ENCODE data around the gene SPOP.

Gene SPOP

DNA sequence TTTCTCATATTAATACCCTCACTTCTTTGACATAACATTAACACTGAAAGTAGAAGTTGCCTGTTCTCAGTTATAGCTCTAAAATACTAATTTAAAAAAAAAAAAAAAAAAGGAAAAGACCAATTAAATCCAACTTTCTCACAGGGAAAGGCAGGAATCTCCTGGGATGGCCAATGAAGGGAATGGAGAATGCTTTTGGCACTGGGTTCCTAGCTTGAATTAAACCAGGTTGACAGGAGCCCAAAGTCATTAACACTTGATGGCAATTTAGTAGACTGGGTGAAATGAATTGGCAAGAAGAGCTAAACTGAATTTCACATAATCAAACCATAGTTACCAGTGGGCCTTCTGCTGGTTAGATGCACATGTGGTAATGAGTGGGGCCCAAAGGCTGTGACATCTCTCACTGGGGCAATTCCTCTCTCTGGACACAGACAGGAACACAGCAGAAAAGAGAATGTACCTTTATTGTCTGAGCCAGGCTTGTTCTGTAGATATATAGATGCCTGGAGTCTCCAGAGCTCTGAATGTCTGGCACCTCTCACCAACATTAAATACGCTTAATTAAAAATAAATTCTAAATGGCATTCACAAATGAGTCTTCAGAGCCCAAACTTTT is 64.6 kb downstream of the SPOP start:
- DNase-seq = no peak

DNA sequence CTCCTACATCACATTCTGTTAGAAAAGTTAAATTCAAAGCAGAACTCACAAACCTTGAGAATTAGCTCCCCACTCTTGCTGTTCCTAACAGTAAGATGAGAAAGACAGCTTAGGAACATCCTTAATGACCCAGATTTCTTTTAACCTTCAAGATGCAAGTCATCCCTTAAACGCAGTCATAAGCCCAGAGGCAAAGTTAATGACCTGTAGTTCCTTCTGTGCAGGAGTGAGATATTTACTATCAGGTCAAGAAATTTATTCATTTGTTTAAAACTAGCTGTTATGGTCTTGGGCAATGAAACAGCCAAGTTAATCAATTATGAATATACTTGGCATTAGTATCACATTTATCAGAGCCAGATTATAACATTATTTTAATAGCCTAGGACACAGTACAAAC is 65.2 kb downstream of the SPOP start:
- no peak for DNase-seq

DNA sequence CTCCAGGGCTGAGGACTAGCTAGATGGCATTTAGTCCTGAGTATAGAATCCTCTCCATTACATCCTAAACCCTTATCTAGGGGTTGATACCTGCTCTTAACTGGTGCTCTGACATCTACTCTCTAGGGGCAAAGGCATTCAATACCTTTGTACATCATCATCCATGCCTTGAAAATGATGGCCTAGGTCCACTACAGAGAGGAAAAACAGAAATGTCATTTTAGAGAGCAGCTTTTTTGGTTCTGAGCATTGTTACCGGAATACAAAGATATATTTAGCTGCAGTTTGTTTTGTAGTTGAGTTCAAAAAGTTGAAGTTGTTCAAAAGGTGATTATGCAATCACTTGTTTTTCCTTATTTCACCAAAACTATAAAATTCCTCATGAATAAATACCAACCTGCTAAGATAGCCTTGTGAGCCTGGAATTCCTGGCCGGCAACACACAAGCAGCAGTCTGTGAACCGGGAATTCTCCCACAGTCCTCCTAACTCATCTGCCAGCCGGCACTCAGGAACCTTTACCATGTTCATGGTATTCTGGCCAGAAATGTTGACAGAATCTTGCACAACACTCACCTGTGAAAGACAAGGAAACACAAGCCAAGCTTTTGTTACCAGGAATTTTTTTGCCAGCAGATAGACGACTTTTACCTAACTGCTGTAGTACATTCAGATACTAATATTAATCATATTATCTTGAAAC is 66.9 kb downstream of the SPOP start:
- no peak for DNase-seq

DNA sequence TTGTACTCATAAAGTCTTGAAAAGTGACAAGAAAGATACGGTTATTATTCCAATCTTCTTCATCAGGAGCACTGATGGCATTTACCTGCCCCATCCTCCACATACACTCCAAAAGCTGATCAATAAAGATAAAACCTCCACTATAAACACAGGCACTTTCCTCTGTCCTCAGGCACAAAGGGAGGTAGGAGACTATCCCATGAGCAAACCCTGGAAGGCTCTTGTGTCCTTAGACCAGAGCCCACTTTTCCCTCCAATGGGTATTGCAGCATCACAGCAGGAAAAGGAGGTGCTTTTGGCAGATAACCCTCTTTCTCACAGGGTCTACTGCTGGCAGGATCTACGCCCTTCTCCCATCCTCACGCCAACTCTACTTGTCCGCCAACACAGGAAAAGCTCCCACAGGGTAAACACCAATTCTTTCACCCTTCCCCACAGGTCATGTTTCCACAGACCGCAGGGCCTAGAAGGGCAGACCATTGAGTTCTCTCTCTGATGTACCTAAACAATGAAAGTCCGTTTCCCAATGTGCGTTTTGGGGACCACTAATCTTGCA is 73.5 kb downstream of the SPOP start:
- no peak for DNase-seq

DNA sequence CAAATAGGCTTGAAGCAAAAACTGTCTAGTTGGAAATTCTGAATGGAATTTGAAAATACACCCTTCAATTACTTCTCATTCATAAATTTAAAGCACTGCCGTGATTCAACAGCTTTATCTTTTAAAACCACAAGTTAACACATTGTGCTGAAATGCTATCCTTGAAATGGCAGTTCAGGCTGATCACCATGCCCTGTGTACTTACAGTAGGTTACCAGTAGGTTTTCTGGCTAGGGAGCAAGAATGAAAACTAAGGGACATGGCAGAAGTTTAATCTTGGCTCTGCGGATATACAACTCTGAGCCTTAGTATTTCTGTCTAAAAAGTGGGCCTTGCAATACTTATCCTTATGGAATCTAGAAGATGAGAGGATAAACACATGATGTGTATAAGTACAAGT is 74.2 kb downstream of the SPOP start:
- no peak for DNase-seq

DNA sequence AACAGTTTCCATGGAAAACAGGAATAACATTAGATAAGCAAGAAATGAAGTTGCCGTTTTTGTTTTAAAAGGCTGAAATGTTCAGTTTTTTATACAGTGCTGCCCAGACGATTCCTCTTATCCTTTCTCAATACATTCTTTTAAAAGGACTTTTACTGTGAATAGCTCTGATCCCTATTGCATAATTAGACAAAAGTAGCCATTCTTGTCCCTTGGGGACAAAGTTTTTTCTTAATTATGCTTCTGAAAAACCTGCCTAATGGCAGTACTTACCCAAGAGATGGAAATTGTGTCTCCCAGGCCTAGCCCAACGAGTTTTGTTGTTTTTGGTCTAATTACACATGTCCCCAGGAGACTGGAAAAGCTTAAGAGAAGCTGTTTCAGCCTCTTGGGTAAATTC is 74.7 kb downstream of the SPOP start:
- DNase-seq = no peak

DNA sequence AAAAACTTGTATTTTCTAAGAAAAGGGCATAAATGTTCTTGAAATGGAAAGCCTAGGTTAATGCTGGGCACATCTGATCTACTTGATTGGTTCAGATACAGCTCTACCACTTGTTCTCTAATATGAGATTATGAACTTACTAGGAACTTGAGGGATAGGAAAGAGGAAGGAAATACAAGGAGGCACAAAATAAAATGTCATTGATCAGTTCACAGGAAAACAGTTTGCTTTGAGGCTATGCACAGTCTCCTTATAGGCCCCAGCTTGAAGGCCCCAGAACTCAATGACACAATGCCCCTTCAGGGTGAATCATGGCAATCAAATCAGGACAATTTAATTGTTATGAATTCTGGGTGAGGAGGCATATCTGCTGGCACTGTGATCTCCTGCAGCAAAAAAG is 75.1 kb downstream of the SPOP start:
- no peak for DNase-seq

DNA sequence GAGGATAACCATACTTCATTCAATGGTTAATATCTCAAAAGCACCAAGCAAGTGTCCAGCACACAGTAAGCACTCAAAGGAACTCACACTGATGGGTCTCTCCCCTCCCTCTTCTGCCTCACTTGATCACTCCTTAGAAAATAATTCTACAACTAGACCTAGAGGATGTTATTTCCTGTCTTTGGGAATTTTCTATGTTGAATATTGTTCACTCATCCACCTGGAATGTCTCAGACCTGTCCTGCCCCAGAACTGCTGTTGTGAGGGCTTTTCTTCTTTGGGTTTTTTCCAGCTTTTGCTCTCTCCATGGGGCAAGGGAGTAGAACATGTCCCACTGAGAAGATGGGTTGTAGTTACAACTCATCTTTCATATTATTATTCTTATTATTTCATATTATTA is 76.9 kb downstream of the SPOP start:
- DNase-seq = no peak

DNA sequence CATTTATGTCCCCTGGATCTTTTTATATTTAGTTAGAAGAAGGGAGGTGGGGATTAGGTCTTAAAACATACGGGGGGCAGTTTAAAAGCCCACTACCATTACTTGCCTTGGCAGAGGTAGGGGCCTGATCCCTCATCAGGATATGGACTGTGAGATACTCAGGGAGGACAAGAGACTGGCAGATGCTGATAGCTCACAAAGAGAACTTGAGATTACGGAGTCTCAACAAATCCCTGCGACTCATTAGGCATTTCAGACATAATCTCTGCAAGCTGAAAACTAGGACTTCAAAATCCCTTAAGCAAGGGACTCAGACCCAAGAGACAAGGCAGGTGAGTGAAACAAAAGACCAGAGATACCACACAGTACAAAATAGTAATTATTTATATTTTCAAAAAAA is 79.0 kb downstream of the SPOP start:
- DNase-seq = no peak

DNA sequence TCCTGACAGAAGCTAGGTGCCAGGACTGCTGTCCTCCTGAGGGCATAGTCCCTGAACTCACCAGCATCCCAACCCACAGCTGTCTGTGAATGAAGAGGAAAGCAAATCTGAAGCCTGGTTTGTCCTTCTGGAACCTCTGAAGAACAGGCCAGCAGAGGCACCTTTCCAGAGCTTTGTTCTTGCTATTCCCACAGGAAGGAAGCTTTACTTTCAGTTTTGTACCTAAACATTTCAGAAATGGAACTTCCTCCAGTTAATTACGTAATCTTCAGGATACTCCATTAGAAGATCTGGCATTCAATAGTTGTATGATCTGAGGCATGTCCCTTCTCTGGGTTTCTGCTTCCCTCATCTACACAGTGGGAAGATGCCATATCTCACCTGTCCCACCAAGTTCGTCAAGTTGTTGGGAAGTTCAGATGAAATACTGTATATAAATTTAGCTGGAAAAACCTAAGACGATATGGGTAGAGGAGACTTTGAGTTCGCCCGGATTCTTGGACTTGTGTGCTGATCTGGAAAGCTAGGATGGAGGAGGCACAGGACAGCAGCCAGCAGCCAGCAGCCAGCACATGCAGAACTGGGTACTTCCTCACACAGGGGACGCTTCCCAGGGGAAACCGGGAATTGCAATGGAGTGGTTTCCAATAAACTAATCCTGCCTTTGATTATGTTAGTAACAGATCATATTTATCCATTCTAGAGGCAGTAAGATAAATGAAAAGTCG is 79.8 kb downstream of the SPOP start:
- DNase-seq = no peak

DNA sequence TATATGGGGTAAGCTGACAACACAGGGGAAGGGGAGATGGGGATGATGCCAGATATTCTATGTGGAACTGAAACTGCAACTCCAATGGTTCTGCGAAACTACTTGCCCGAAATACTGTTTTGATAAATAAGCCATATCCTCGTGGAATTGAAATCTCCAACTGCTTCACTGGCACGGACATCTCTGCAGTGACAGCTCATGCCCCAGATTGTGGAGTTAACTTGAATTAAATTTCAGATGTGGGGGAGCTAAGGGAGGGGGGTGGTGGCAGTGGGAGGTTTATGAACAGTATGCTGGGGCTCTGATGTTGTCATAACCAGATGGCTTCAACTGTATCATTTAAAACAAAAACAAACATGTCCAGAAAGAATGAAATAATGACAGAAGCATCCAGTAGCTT is 80.5 kb downstream of the SPOP start:
- DNase-seq = no peak

DNA sequence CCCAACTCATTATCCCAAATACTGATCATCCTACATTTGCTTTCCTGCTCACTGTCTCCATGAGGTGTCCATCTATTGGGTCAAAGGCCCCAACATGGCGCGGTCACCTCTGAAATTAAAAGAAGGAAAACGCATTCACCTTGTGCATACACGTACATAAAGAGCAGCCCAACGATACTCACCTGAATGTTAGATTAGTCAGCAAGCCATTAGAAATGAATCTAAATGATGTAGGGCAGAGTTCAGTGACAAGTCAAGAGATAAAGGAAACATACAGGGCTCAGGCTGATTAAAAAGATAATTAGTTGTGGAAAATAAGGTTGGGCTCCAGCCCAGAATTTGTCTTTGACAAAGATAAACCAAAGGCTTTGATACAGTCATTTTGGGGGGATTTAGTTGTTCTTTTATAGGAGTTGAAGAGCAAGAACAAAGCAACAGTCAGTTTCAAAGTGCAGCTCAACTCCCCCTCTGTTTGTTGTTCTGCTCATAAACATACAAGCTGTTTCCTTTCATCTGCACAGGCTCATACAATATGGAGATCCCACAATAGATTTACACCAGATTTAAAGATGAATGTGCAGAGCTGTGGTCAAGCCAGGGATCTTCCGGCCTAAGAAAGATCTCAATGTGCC is 81.2 kb downstream of the SPOP start:
- DNase-seq = no peak

DNA sequence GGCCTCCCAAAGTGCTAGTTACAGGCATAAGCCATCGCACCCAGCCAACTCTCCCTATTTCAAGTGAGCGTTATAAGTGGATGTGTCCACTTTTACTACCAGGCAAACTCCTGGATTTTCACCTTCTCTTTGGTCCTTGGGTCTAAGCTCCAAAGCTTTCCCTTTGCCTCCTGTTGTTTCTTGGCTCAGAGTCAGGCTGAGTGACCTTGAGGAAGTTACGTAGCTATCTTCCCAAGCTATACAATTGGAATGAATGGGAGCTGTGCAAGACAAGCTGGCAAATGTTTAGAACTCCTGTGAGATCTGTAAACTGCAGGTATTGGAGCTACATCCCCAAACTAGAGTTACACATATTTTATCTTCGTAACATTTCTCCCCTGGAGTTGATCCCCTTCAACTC is 81.9 kb downstream of the SPOP start:
- DNase-seq = no peak

DNA sequence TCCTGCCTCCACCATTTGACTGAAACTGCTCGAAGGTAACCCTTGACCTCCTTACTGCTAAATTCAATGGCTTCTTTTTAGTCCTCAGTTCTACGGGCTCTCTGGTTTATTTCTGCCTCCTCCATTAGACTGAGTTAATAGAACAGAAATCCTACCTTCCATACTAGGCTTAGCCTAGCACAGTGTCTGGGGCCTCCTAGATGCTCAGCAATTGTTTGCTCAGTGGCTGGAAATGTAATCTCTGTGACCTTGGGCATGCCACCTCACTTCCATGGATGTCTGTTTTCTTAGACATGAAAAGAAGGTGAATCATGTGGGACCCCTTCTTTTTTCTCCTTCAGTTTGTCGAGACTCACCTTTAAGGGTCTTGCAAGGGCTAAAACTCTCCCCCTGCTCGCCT is 82.6 kb downstream of the SPOP start:
- DNase-seq = no peak

DNA sequence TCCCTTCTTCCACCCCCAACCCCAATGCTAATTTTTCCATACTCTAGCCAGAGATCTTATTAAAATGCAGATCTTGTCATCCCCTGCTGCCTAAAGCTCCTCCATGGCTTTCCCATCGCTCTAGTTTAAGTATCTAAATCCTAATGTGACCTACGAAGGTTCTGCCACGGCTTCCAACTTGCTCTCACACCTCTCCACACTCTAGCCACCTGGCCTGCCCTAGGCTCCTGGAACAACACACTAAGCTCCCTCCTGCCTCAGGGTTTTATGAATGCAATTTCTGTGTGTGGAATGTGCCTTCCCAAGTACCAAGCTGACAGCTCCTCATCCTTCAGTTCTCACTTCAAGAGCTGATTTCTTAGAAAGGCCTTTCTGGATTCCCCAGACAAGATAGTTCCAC is 85.6 kb downstream of the SPOP start:
- DNase-seq = no peak

DNA sequence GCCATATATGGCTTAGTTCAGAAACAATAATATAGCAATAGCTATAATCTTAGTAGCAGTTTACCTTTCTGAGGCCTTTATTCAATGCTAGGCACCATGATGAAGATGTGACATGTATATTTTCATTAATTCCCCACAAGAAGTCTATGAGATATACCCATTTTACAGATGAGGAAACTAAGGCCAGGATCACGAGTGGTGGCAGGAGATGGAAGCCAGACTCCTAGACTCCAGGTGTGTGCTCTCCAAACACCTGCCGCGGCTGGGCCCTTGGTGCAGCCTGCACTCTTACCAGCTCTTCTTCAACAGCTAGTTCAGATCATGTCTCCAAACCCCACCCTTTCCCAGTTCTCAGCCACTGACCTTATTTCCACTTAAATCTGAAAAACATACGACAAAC is 87.0 kb downstream of the SPOP start:
- no peak for DNase-seq

DNA sequence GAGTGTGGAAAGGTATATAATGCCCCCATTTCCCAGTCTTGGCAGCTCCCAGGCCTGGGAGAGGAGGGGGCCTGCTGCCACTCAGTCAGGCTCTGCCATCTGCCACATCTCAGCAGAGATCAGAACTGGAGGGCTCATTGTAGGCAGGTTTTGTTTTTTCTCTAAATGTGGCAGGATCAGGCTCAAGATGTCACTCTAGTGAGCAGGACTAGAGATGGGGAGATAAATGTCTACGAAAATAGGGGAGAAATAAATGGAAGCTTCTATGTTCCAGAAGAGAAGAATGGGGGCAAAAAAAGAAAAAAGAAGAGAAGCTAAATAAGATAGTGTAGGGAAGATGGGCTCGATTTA is 88.3 kb downstream of the SPOP start:
- no peak for DNase-seq

DNA sequence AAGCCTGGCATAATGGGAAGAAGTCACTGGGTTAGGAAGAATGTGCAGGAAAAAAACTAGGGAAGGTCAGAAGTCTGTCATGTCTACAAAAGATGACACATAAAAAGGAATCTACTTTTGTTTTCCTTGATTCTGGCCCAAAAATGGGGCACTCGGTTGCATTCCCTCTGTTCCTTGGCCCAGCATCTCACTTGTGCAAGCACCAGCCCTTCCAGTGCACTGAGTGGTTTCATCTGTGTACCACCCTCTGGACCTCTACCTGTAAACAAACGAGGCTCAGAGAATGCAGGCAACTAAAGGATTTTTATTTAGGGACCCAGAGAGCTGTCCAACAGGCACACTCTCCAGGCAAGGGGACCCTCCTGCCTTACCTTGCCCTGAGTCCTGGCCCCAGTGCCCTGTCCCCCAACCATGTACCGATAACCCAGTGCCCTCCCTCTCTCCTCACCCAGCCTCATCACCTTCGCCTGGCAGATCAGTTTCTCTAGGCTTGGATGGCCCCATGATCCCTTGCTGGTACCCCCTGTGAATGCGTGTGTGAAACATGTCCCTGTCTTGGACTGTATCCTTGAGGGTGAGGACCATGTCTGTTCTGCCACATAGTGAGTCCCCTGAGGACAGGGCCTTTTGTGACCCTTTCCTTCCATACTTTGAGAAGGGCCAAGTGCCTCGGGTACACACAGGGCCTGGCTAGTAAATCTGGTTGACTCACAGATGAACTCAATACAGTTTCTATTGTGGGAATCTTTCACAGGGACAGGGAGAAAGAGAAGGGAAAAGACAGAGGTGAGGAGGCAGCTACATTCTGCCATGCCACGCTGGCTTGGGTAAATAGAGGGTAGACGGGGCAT is 88.9 kb downstream of the SPOP start:
- DNase-seq = no peak

DNA sequence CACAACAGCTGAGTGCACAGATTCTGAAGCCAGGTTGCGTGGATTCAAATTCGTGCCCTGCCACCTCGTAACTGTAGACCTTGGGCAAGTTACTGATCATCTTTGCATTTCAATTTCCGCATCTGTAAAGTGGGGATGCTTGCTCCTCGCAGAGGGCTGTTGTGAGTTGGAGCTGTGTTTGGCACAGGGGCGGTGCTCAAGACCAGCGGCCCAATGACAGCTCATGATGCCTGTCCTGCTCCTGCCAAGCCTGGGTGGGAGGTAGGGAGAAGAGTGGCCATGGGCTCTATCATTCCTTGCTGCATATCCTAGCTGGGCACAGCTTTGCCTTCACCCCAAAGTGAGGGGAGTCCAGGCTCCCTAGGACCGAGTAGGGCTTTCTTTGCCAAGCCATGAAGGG is 89.6 kb downstream of the SPOP start:
- no peak for DNase-seq

DNA sequence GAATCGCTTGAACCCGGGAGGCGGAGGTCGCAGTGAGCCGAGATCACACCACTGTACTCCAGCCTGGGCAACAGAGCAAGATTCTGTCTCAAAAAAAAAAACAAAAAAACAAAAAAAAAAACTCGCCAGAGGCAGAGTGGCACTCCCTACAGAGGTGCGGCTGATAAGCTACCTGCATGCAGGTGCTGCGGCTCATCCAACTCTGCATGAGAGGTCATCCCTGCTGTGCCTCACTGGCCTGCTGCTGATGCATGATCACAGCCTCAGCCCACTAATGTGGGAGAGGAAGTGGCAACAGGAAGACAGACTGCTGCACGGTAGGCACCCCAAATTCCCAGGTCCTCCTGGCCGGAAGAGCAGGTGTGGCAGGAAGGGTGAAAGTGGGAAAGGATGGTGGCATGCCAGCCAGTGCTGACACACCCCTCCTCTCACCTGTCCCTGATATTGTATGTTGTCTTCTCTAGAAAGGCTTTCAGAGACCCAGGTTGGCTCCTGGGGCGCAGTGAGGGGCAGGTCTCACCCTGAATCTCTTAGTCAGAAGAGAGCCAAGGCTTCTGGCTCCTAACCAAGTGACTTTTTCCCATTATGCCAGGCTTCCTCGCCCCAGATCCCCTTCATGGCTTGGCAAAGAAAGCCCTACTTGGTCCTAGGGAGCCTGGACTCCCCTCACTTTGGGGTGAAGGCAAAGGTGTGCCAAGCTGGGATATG is 90.4 kb downstream of the SPOP start:
- no peak for DNase-seq

DNA sequence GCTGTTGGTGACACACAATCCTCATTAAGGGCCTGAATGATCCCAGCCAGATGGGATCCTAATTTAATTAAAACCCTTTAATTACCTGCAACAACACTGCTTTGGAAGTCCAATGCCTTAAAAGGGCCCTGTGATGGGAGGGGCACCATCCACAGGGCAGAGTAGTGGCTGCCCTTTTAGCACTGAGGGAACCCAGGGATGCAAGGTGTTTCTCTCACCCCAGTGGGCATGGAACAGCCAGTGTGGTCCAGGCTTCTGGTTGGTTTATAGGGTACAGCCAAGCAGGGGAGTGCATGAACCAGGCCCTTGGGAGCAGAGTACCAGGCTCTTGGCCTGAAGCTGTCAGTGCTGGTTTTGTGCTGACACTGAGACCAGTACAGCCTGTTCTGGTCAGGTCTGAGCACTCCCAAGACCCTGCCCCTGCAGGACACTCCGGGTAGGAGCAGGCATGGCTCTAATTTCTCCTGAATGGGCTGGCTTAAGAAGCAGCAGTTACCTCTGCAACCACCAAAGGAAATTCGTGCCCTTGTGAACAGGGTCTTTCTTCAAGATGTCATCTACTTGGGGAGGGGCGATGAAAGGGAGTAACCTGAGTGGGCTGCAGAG is 92.4 kb downstream of the SPOP start:
- no peak for DNase-seq

DNA sequence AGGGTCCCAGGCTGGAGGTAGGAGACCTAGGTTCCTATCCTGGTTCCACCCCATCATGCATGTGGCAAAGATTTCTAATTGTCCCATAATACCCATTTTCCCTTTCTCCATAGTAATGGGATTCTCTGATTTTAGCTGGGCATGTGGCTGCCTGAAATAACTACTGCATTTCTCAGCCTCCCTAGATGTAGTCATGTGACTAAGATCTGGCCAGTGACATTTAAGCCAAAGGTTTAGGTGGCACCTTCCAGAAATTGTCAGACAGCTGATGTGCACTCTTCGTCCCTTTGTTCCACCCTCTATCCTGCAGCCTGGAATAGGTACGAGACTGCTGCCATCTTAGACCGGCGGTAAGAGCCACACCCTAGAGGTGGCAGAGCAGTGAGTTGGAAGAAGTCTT is 94.0 kb downstream of the SPOP start:
- DNase-seq = no peak
